Measurements from ENCODE around the gene TIPIN.
"Not testable (repeated sequence)": the region's sequence is repeated elsewhere in the genome, so short reads cannot be mapped to it uniquely, and the experiment has no call there.

GRCh38 chr15:66393037-66393436, 36.6 kb upstream of the TIPIN start:
- TF ChIP-seq CTCF (IDR thresholded peaks at IDR 0.05; ENCODE audit: poor library complexity); EZH2 (IDR thresholded peaks at IDR 0.05; ENCODE audit: borderline replicate concordance): not testable (repeated sequence)
